ENCODE measurements around the gene UCK2.

Gene UCK2

DNA sequence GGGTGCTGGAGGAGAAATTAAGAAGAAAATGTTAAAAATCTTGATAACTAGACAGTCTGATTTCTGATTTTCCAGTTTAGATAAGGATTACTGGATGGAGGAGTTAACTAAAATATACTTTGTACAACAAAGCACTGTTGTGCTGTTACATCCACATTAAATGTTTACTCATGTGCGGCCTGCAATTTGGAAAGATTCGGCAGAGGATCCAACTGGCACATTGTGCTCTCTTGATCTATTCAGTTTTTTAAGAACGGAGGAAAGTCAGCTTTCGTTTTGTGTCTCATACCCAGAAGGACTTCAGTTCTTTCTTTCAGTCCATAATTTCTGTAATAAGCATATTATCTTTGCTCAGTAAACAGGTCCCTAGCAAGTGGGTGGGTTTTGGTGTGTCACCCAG is 52.5 kb downstream of the UCK2 start:
- DNase-seq (ENCODE audit: low read depth in 2 of 2), result no peak

DNA sequence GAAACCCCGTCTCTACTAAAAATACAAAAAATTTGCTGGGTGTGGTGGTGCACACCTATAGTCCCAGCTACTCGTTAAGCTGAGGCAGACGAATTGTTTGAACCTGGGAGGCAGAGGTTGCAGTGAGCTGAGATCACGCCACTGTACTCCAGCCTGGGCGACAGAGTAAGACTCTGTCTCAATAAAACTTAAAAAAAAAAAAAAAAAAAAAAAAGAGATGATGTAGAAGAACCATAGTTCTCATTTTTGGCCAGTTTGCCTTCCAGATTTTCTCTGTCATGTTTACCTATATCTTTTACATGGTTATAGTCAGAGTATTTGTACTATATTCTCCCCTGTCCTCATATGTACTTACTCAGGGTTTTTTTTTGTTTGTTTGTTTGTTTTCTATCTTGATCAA is 53.6 kb downstream of the UCK2 start:
- no peak for DNase-seq (ENCODE audit: low read depth in 2 of 2)

DNA sequence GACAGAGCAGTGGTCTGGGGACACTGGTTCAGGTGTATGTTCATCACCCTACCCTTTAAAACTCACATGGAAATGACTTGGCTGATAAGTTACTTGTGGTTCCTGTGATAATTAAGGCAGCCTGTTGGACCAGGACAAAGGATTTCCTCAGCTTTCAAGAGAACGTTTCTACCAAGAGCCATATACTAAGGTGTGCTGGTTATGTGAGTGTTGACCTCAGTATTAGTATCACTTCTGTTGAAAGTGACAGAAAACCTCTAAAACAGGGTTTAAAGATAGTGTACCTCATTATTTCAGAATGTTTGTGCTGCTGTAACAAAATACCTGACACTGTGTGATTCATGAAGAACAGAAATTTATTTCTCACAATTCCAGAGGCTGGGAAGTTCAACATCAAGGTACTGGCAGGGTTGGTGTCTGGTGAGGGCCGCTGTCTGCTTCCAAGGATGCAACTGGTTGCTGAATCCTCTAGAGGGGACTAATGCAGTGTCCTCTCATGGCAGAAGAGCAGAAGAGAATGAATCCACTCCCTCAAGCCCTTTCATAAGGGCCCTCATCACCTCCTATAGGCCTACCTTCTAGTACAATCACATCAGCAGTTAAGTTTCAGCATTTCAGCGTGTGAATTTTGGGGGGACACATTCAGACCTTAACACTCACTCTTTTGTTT is 54.9 kb downstream of the UCK2 start:
- no peak for DNase-seq (ENCODE audit: low read depth in 2 of 2)

DNA sequence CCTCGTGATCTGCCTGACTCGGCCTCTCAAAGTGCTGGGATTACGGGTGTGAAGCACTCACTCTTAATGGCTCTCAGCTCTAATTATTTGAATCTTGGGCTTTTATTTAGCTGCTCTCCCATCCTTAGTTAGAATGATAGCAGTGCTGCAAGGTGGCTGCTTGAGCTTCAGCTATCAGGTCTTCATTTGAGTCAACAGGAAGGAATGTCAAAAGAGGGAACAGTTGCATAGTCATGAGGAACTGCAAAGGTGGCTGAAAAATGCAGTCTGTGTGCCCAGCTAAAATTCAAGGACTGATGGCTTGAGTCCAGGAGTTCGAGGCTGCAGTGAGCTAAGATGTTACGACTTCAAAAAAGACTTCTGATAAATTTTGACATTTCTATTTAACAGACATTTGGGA is 55.6 kb downstream of the UCK2 start:
- DNase-seq (ENCODE audit: low read depth in 2 of 2), result no peak

DNA sequence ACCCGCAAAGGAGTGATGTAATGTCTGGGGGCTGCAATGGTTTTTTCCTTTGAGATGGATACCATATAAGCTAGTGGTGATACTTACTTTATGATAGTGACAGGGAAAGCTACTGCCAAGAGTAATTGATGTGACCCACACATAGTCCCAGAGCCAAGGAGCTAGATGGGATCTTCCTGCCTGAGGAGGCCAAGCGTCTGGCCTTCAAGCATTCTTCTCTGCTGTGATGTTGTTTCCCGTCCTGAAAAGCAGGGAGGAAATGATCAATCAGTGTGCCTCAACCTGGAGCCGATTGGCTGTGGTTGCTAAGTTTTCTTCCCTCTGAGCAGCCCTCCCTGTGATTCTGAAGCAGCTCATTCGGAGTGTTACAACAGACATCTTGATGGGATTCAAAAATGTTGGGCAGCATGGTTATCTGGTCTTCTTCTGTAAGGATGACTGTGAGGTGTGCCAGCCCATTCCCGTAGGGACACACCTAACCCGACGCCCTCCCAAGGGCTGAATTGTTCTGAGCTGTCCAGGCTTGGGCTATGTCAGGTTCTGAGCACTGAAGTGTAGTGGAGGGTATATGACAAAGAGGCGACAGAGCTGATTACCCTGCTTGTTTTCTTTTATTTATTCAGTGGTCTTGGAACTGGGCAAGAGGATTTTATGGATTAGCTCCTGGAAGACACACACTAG is 56.7 kb downstream of the UCK2 start:
- no peak for DNase-seq (ENCODE audit: low read depth in 2 of 2)

DNA sequence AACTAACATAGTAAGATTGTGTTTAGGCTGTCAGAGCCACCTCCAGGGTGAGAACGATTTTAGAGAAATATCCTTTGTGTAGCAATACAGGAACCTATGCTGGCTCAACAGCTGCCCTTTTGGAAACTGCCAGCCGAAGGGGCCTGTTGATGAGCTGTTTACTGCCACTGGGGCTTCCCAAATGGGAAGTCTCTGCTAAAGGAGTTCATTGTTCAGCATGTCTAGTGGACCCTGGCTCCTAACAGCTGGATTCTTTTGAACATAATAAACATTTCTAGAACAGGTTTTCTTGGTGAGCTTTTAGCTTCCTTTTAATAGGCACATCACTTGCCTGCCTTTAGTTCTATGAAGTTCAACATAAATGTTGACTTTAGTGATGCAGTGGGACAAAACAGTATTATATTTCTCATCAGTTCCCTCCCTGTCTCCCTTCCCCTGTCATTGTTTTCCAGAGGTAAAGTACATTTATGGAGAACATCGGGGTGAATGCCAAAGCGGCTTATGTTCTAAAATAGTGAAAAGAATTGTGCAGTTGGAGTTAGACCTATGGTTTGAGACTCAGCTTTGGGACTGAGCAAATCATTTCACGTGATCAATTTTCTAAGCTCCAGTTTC is 57.4 kb downstream of the UCK2 start:
- no peak for DNase-seq (ENCODE audit: low read depth in 2 of 2)

DNA sequence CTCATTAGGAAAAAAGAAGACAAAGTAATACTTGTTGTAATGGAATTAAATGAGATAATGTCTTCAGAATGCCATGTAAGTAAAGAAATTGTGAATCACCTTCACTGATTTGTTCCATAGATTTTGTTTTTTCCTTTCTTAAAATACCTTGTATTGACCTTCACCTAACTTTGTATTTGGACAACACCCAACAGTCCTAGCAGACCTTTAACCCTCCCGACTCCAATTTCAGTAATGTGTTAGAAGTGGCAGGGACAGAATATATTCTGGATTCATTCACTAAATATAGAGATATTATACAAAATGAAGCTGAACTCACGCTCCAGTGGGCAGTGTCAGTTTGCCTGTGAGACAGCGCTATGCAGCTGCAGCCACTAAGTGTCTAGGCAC is 57.9 kb downstream of the UCK2 start:
- no peak for DNase-seq (ENCODE audit: low read depth in 2 of 2)

DNA sequence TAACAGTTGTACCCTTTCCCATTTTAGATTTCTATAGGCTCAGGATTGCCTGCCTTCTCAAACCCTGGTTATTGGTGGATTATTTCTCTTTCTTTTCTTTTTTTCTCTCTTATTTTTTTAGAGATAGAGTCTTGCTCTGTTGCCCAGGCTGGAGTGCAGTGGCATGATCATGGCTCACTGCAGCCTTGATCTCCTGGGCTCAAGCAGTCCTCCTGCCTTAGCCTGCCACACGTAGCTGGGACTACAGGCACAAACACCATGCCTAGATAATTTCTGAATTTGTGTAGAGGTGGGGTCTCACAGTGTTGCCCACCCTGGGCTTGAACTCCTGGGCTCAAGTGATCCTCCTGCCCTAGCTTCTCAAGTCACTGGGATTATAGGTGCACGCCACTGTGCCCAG is 58.8 kb downstream of the UCK2 start:
- no peak for DNase-seq (ENCODE audit: low read depth in 2 of 2)

DNA sequence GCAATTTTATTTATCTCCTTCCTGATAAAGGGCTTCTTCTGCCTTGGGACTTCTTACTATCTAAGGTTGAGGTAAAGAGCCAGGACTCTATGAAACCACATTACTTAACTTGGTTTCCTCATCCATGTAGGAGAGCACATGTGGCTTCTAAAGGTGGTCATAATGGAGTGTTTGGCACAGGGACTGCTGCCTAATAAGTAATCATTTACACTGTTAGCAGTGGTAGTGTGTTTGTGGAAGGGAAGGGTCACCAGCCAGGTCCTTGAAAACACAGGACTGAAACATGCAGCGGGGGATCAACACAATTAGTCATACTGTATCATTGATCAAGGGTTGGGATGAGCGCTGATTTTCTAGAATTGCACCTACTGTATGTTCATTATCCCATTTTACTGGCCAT is 59.6 kb downstream of the UCK2 start:
- DNase-seq (ENCODE audit: low read depth in 2 of 2), result no peak

DNA sequence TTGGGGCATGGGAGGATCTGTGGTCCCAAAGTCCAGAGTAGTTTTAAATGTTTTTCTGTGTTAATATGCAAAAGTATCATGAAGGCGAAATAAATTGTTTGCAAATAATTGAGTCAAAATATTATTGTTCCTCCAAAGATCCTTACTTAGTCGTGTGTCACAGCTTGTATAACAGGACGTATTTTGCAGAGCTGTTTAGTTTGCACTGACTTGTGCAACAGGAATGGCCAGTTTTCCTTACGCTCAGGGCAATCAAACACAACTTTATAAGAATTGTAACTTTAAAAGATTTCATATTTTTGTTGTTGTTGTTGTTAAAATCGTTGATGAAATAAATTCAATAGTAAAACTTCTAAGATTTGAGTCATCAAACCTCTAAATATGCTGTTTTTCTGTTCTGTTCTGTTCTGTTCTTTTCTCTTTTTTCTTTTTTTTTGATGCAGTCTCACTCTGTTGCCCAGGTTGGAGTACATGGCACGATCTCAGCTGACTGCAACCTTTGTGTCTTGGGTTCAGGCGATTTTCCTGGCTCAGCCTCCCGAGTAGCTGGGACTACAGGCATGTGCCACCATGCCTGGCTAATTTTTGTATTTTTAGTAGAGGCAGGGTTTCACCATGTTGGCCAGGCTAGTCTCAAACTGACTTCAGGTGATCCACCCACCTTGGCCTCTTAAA is 60.6 kb downstream of the UCK2 start:
- DNase-seq (ENCODE audit: low read depth in 2 of 2), result no peak

DNA sequence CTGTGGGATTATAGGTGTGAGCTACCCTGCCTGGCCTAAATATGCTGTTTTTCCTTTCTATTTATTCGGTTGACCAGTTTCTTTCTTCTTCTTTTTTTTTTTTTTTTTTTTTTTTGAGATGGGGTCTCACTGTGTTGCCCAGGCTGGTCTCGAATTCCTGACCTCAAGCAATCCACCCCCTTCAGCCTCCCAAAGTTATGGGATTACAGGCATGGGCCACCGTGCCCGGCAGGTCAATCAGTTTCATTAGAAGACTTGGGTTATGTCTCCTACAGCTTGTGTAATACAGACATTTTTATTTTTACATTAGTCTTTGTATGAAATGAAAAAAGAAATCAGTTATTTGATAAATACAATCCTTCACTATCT is 61.1 kb downstream of the UCK2 start:
- DNase-seq (ENCODE audit: low read depth in 2 of 2), result no peak

DNA sequence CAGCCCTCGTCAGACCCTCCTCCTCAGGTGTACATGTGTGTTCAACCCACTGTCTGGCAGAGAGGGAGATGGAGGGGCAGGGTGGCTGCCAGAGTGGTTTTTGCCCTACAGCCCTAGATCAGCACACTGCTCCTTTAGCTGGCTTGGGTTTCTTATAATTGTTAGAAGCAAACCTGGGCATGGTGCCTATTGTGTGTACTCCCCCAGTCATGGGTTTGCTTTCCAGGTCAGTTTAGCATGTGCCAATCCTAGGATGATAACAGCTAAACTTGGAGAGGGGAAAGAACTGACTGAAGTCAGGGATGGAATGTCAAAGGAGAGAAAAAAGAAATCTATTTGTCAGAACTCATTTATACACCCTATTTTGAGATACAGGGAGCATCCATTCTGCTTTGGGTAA is 63.3 kb downstream of the UCK2 start:
- no peak for DNase-seq (ENCODE audit: low read depth in 2 of 2)

DNA sequence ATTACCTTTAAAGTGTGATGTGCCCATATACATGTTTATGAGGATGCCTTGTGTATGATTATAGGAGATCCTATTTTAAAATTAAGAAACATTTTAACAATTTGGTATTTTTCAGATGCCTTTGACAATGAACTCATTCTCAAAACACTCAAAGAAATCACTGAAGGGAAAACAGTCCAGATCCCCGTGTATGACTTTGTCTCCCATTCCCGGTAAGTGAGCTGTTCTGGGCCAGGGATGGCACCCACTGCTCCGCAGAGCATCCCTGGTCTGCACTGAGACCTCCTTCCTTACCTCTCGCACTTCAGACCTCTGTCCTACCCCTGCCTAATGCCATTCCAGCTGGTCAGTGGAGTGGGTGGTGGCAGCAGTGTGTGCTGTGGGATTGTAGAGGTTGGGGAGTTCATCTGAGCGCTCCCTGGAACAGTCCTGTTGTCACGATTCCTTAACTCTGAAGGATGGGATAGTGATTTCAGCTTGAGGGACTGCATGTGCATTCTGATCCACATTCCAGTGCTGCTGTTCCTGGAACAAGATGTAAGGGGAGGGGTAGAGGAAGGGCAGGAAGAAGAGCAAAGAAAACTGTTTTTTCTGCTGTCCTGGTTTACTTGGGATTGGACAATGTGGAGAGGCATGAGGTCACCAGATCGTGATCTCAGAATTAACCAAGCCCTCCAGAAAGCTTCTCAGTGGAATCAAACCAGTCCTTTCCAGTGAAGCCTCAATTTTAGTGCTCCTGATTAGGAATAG is 63.9 kb downstream of the UCK2 start:
- no peak for DNase-seq (ENCODE audit: low read depth in 2 of 2)

DNA sequence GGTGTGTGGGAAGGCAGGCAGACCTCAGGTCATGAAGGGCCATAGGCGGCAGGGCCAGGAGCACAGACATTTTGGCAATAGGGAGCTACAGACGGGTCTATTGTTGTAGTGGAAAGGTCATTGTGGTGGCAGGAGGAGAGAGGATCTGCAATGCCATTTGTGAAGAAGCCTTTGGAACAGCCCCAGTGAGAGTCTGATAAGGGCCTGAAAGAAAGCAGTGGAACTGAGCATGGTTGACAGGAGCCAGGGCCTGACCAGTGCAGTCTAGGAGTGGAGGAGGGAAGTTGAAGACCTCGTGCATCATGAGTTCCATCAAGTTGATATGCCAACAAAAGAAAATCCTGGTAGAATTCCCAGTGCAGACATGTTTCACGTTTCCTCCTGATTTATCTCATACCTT is 65.5 kb downstream of the UCK2 start:
- no peak for DNase-seq (ENCODE audit: low read depth in 2 of 2)

DNA sequence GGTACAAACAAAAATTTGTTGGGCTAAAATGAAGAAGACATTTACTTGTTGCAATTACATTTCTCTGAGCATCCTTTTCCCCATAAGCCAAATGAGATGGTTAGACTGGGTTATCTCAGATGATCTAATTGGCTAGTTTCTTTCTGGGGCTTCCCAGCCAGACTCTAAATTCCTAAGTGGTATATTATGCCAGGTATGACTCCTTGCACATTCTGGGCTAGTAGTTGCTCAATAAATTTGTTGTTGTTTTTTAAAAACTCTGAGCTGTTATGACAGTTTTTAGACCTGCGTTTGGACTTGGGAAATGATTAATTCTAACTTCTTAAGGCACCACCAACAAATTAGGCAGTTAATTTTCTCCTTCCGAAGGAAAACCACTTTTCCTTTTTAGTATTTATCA is 66.1 kb downstream of the UCK2 start:
- no peak for DNase-seq (ENCODE audit: low read depth in 2 of 2)

DNA sequence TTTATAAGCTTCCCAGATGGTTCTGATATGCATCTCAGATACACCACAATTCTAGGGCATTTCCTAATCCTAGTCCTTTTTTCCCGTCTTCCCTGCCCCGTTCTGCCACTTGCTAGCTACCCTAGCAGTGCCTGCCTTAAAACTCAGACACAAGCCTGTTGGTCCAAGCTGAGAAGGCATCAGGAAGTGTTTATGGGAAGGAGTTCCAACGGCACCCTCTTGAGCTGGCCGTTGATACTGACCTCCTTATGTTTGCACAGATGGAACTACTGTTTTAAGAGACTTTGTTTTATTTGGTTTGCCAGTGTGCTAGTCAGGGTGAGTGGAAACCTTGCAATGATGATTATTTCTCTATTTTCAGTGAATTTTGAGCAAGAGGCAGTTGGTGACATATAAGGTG is 67.2 kb downstream of the UCK2 start:
- DNase-seq (ENCODE audit: low read depth in 2 of 2), result no peak

DNA sequence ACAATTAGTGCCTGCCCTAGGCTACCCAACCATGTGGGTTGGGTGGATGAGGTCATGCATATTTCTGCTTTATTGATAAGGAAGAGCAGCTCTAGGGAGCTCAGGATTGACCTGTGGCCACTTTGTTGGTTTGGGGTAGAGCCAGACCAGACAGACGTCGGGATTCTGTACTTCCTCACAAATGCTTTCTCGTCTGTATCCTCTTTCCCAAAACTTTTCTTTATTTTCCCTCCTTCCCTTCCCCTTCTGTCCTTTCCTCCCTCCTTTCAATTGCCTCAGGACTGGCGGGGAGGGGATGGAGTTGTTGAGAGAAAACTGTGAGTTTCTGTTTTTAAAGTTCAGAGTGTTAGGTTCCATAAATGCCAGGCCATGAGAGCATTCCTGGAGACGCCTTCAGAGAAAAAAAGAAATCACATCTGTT is 68.0 kb downstream of the UCK2 start:
- DNase-seq (ENCODE audit: low read depth in 2 of 2), result no peak

DNA sequence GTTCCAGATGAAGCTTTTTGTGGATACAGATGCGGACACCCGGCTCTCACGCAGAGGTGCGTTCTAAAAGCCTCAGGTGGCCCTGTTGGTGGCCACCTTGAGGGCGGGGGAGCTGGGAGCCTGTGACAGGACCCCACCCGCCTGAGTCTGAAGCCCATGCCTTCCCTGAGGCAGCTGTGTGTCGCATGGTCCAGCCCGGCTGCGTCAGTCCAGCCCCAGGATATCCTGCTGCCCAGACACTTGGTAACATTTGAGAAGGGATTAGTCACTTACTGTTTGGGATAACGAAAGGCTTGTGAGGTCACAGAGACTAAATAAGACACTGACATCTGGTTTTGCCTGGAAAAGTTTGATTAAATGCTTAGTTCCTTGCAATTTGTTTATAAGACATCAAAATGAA is 68.9 kb downstream of the UCK2 start:
- no peak for DNase-seq (ENCODE audit: low read depth in 2 of 2)

DNA sequence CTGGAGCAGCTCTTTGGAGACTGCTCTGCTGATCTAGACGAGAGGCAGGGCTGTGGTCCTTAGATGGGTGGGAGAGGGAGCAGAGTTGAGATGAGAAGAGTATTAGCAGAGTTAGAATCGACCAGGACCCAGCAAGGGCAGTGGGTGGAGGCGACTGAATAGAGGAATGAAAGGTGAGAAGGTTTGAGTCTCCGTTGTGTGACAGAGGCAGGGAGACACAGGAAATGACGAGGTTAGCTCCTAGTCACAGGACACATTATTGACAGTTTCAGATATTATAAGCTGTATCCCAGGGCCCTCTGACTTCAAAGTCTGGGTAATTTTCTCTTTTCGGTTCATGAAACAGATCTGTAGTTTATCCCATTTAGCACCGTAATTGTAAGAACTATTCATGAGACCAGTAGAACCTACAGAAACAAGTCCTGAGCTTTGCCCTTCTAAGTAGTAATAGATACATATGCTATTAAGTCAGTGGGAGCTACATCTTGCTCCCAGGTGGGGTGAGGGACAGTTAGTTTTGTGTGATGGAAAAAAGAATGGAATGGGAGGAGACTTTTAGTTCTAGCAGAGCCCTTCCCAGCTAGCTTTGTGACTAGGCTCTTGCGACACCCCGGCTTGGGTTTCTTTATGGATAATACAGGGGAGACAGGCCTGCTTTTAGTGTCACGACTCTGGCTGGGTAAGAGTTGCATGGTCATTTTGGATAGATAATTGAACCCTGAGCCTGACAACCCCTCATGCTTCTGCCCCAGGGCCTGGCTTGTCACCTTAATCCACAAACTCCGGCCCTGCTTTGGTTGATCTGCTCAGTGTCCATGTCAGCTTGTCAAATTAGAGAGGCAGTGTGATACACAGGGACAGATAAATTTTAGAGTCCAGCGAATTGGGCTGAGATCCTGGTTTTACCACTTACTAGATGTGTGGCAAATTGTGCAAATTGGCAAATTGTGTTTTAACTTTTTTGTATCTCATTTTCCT is 70.2 kb downstream of the UCK2 start:
- DNase-seq (ENCODE audit: low read depth in 2 of 2), result no peak

DNA sequence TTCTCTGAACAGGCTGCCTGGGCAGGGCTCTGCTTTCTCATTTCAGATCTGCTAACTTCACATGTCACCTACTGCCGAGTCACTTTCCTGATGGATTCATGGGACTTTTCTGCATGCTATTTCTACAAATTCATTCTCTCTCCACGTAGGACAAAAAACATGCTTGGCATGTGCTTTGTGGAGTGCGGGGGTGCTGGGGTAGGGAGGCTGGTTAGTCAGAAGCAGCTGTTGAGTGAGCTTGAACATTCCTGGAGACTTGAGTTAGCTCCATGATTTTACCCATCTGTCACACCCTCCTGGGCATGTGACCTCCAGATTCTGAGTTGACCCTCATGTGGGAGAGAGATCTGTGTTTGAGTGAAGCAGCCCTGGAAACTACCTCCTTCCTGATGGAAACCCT is 71.4 kb downstream of the UCK2 start:
- no peak for DNase-seq (ENCODE audit: low read depth in 2 of 2)

DNA sequence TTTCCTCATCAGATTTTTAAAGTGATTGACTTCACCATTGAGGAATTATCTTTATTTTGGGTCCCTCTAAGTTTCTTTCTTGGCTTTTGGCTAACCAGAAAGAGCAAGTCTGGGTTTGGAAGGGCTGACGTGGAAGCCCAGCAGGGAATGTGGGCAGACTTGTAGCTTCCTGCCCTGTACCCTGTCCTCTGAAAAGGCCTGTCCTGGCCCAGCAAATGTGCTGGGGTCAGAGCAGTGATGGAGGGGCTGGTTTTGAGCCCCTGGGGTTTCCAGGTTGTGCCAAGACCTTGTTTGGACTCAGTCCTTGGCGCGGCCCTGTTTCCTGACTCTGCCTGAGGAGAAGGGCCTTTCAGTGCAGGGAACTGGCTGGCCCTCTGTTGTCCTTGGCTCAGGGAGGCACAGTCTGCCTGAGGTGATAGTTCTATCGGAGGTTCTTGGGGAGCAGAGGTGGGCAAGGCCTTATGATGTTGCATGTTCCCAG is 72.1 kb downstream of the UCK2 start:
- no peak for DNase-seq (ENCODE audit: low read depth in 2 of 2)

Data from stimulated activated CD8-positive, alpha-beta memory T cell treated with anti-CD3 and anti-CD28 coated beads, Interleukin-15, amount 100 ng/mL, for 4 hours (primary cell).